Kidney epithelial cell (primary cell): ENCODE results near the gene MAP3K1. TPM values are rescaled to one million over a fixed set of nuclear protein-coding genes. Genes with fewer than 3 reads are reported as not detected.
A peak's percentile ranks its signal among the peaks of the same experiment; 100 is the strongest.

ENCODE experiments used
- DNase-seq: peaks from one replicate; pipeline ENCODE4 v3.0.0-alpha.2; 2010; ENCODE audit warnings: low read depth
- H3K27me3 ChIP-seq: 2 replicates; pipeline ENCODE4 v1.6.0; 2011; ENCODE audit warnings: low read length; ENCODE audit not compliant: control insufficient read depth, insufficient read depth
- H3K36me3 ChIP-seq: 2 replicates; pipeline ENCODE4 v1.5.1; 2011; ENCODE audit warnings: low read length; ENCODE audit not compliant: control insufficient read depth, insufficient read depth
- H3K4me3 ChIP-seq: 2 replicates; pipeline ENCODE4 v1.5.1; 2011; ENCODE audit warnings: low read depth, mild to moderate bottlenecking, control low read depth, low read length
- total RNA-seq: library from RNA; depleted of rRNA; stranded (reverse); fragments of >200 nt; gene quantifications from 2 replicates; pipeline ENCODE4 v1.2.3, GENCODE V29; 2015
- TF ChIP-seq, protein P1 (sequence below): IDR thresholded peaks from 2 replicates; pipeline ENCODE4 v1.5.1; 2011; ENCODE audit warnings: mild to moderate bottlenecking, moderate library complexity, low read length, control low read depth, inconsistent platforms; ENCODE audit not compliant: insufficient read depth, poor library complexity, severe bottlenecking

The MAP3K1 gene
- total RNA-seq, 1 donor from 2014 or later: 21.3 TPM

- no peaks in the 10 kb centered on the region for H3K36me3 ChIP-seq
- TF ChIP-seq, protein P1, sequence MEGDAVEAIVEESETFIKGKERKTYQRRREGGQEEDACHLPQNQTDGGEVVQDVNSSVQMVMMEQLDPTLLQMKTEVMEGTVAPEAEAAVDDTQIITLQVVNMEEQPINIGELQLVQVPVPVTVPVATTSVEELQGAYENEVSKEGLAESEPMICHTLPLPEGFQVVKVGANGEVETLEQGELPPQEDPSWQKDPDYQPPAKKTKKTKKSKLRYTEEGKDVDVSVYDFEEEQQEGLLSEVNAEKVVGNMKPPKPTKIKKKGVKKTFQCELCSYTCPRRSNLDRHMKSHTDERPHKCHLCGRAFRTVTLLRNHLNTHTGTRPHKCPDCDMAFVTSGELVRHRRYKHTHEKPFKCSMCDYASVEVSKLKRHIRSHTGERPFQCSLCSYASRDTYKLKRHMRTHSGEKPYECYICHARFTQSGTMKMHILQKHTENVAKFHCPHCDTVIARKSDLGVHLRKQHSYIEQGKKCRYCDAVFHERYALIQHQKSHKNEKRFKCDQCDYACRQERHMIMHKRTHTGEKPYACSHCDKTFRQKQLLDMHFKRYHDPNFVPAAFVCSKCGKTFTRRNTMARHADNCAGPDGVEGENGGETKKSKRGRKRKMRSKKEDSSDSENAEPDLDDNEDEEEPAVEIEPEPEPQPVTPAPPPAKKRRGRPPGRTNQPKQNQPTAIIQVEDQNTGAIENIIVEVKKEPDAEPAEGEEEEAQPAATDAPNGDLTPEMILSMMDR: peak; percentile 58
- DNase-seq: no peak
- H3K27me3 ChIP-seq: no peaks in the 10 kb centered on the region
- H3K4me3 ChIP-seq: no peak overlapping the region
Measured at GRCh38 chr5:56900858-56901578, 85.7 kb downstream of the MAP3K1 start.

GRCh38 chr5:56908942-56909293, 93.6 kb downstream of the MAP3K1 start:
- DNase-seq: no peak
- TF ChIP-seq, protein P1: no peak
- Histone ChIP-seq H3K36me3 (no peaks in the 10 kb centered on the region), H3K27me3 (no peaks in the 10 kb centered on the region), H3K4me3 (peak overlapping the region; percentile 72)

DNA sequence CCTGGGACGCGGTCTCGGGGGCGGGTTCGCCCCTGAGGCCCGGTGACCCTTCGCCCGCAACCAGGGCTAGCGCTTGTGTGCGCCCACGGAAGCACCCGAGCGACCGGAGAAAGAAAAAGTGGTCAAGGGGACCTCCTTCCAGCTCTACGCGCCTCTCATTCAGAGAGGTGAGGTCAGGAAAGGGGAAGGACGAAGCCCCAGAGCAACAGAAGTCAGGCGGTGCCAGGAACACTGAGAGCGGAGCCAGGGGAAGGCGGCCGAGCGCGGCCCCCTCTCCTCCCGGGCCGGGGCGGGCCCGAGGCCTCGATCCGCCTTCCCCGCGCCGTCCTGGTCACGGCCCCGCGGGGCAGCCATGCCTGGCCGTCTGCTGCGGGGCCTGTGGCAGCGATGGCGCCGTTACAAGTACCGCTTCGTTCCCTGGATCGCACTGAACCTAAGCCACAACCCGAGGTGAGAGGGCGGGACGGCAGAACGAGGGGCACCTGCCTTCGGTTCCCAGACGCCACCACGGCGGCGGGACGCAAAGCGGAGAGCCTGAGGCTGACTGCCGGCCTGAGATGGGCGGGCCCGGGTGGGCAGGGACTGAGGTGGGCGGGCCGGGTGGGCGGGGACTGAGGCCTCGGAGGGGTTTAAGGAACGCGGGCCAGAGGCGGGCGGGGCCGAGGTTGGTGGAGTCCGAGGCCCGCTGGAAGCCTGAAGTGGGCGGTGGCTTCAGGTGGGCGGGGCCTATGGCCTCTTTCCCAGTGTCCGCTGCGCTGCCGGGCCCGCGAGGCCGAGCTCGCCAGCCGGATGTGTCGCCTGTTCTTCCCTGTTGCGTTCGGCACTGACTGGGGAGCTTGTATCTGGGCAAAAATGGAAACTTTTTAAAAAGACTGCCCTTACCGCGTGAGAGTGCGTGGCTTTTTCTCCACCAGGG, 94.2 kb downstream of the MAP3K1 start, which contains the start of gene SETD9:
Gene SETD9 (plus strand): TSS at position 303 of the 916 bp plus-strand sequence. CDS start 50 bp downstream, at position 353.
- TF ChIP-seq, protein P1: no peak
- H3K4me3 ChIP-seq: peak within 1 kb of the TSS; percentile 72
- no peaks in the 10 kb centered on the region for H3K36me3 ChIP-seq

DNA sequence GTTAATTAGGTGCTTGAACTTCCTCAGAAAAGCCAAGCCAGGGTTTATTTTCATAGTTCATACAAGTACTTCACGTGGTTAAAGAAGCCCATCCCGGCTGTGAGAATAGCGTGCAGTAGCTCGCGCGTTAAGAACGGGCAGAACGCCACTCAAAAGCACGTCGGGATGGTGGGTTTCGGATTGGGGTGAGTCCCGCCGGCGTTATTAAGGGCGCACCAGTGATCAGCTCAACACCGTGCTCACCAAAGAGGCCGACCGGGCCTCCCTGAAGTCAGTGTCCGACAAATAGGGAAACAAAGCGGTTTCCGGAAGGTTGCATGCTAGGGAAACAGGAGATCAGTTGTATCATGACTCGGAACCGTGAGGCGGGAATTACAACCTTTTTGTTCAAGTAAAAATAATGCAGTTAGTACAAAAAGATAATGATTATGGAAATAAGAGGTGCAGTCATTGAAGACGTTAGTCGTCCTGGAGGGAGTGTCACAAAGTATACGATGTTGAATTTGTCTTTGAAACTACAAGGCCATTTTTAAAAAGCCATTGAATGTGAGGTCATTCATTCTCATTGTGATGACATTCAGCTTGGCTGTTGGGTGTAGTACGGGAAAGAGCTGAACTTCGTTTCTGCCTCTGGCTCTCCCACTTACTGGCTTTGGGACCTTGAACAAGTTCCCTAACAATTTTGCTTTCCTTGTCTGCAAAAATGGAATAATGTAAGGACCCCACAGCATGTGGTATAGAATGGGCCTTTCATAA, 95.0 kb downstream of the MAP3K1 start:
- Histone ChIP-seq H3K36me3 (no peaks in the 10 kb centered on the region), H3K27me3 (no peaks in the 10 kb centered on the region), H3K4me3 (peak overlapping the region; percentile 54)
- no peak for DNase-seq
- TF ChIP-seq, protein P1: no peak

More for the DNA sequence above, 94.2 kb downstream of the MAP3K1 start, which contains the start of gene SETD9:
- no peaks in the 10 kb centered on the region for H3K27me3 ChIP-seq
- peak; percentile 85 for DNase-seq

- TF ChIP-seq, protein P1: no peak
- Histone ChIP-seq H3K27me3 (no peaks in the 10 kb centered on the region), H3K4me3 (no peak overlapping the region), H3K36me3 (no peaks in the 10 kb centered on the region)
- no peak for DNase-seq
Measured at GRCh38 chr5:56913766-56914165, 98.4 kb downstream of the MAP3K1 start.
